NCI-H2227 treated with DMSO at 0.1 percent for 48 hours (cell line): ENCODE measurements around the gene PDE6B.
"Not testable (repeated sequence)": the region's sequence is repeated elsewhere in the genome, so short reads cannot be mapped to it uniquely, and the experiment has no call there.

Experiments
- DNase-seq: peaks from one replicate; lab custom pipeline; 2025; lab: John Stamatoyannopoulos, UW

The PDE6B gene

GRCh38 chr4:656436-657337 lies 31.3 kb downstream of the PDE6B start:
- no peak for DNase-seq

DNA sequence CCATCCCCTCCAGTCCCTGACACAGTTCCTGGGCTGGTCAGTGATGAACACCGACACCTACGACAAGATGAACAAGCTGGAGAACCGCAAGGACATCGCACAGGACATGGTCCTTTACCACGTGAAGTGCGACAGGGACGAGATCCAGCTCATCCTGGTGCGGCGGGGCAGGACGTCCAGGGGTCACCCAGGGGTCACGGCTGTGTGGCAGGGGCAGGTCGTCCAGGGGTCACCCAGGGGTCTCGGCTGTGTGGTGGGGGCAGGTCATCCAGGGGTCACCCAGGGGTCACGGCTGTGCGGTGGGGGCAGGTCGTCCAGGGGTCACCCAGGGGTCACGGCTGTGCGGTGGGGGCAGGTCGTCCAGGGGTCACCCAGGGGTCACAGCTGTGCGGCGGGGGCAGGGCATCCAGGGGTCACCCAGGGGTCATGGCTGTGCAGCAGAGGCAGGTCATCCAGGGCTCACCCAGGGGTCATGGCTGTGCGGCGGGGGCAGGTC lies 32.0 kb downstream of the PDE6B start:
- no peak for DNase-seq

- DNase-seq = no peak
These were observed 32.7 kb downstream of the PDE6B start for GRCh38 chr4:657834-658667.

DNA sequence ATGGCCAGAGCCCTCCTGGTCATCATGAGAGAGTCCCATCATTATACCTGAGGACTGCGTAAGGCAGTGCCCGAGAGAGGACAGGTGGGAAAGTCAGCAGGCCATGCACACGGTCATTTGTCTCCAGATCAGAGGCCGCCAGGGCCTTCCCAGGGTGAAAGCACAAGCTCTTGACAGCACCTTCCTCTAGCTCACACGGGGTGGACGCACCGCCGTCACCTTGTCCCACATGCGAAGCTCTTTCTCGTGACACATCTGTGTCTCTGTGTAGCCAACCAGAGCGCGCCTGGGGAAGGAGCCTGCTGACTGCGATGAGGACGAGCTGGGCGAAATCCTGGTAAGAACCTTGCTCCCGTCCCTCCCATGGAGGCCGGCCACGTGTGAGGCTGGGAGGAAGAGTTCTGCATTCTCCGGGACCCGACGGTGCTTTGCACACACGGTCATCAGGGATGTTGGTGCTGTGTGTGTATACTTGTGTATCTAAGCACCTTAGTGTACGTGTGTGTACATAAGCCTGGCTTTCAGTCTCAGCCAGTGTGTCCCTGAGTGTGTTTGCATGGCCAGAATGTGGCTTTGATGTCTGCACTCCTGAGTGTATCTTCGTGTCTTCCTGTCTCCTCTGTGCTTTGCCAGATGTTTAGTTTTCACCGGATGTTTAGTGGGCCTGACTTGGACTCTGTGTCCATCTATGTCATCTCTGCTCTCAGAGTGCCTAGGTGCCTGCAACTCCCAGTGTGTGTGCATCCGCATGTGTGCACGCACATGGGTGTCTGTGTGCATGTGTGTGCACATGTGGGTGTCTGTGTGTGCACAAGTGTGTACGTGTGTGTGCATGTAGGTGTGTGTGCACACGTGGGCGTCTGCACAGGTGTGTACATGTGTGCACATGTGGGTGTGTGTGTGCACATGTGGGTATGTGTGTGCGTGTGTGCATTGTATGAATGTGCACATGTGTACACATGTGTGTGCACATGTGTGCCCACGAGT lies 33.6 kb downstream of the PDE6B start:
- DNase-seq = no peak

DNA sequence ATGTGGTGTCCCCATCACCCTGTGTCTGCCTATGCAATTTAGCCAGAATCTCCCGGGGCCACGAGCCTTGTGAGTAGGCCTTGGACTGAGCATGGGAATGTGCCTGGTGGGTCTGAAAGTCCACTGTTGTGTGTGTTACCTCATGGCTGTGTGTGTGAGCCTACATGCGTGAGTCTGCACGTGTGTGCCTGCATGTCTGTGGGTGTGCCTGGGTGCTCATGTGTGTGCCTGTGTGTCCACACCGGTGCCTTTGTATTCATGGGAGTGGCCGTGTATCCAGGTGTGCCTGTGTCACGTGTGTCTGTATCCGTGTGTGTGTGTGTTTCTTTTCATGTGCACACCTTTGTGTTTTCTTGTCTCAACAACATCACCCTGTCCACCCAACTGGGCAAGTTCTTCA lies 34.5 kb downstream of the PDE6B start:
- no peak for DNase-seq

GRCh38 chr4:660401-660800 lies 35.0 kb downstream of the PDE6B start:
- no peak for DNase-seq

- no peak for DNase-seq
These were observed 35.9 kb downstream of the PDE6B start for GRCh38 chr4:661231-661630.

- no peak for DNase-seq
These were observed 36.7 kb downstream of the PDE6B start for GRCh38 chr4:661881-662761.

DNA sequence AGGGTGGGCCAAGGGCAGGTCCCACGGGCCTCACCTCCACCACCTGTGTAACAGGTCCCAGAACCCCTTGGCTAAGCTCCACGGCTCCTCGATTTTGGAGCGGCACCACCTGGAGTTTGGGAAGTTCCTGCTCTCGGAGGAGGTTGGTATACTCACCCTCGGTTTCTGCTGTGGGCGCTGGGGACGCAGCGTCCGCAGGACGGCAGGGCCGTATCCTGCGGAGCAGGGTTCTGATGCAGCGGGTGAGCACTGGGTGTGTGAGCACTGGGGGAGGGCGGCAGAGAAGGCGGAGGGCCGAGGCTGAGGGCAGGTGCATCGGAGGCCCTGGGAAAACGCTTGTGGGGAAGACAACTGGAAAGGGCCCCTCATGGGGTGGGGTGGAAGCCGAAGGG lies 37.7 kb downstream of the PDE6B start:
- no peak for DNase-seq

- no peak for DNase-seq
These were observed 38.4 kb downstream of the PDE6B start for GRCh38 chr4:663438-664428.

DNA sequence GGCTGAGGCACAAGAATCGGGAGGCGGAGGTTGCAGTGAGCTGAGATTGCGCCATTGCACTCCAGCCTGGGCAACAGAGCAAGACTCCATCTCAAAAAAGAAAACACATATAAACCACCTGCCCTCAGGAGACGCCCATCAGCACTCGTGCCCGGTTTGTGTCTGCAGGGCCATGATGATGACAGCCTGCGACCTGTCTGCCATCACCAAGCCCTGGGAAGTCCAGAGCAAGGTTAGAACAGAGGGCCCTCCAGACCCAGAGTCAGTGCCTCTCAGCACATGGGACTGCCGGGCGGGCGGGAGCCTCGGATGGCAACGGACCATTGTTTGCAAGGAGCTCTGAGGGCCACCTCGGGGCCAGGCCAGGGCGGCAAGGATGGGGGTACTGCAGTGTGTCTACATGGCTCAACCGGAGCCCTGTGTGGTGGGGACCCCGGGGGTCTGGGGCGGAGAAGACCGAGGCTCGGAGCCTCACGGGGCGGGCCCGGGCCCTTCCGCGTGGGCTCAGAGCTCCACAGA lies 39.4 kb downstream of the PDE6B start:
- DNase-seq = no peak

DNA sequence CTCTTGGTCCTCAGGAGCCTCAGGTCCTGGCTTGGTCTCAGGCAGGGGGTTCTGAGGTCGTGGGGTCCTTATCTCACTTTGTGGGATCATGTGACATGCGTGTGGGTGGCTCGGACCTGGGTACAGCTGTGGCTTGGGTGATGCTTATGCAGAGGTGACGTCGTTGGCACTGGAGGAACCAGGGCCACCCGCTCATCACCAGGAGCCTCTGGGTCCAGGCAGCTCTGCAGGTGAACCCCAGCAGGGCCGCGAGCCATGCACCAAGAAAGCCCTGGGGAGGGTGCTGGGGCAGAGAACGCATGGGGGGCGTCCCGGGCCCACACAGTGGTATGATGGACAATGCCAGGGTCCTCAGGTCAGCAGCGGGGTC lies 40.0 kb downstream of the PDE6B start:
- no peak for DNase-seq

DNA sequence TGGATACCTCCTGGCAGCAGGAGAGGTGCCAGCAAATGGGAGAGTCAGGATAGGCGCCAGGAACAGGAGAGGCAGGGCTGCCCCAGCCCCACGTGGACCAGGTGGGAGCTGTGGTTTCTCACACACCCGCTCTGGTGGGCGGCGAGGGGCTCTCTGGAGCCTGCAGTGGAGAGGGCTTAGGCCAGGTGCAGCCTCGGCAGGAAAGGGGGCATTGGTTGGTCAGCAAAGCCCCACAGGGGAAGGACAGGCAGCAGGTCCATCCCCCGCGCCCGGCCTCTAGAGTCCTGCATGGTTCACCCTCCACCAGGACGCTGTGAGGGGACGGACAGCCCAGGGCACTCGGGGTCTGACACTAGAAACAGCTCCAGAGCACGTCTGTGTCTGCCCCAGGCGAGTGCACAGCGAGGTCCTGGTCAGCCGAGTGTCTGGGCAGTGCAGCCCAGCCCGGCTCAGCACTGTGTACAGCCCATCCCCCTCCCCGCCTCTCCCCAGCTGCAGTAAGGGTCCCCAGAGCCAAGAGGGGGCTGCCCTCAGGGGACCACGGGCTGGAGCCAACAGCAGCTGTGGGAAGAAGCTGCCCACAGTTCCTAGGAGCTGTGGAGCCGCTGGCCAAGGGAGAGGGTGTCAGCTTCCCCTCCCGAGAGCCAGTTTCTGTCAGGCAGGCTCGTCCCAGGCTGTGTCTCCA lies 40.5 kb downstream of the PDE6B start:
- no peak for DNase-seq

DNA sequence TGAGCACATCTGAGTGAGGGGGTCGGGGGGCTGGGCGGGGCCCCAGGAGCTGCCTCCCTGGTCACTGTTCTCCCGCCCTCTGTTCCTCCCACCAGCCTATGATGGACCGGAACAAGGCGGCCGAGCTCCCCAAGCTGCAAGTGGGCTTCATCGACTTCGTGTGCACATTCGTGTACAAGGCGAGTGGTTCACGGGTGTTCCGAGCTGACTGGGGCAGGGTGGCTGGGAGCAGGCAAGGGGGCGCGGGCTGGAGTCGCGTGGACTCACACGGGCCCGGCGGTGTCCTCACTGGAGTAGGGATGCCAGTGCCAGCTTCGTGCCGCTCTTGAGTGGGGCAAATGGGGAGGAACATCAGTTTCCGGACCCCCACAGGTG lies 41.0 kb downstream of the PDE6B start:
- no peak for DNase-seq

GRCh38 chr4:666822-667544 lies 41.6 kb downstream of the PDE6B start:
- no peak for DNase-seq

DNA sequence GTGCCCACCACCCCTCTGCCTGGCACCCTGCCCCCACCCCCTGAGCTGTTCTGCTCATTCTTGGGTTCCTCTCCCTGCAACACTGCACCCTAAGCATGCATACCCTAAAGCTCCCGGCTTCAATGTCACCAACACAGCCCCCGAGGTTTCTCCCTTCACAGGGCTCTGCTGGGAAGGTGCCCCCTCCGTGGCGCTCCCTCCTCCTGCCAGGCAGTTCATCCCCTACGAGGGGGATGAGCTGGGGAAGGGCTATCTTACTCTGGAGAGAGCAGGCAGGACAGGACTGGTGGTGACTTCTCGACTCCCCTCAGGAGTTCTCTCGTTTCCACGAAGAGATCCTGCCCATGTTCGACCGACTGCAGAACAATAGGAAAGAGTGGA lies 42.2 kb downstream of the PDE6B start:
- no peak for DNase-seq

- not testable (repeated sequence) for DNase-seq
These were observed 42.8 kb downstream of the PDE6B start for GRCh38 chr4:668219-668618.
